HEK293 (cell line): ENCODE results near the gene GLRA3.

Experiments
- CTCF ChIA-PET: fragments of 350-600 bp; formaldehyde crosslinking; extraction: SDS; loops from one replicate; lab custom pipeline; 2021; ENCODE audit warnings: antibody characterized with exemption; lab: Yijun Ruan, JAX
- POLR2A ChIA-PET: fragments of 300-600 bp; formaldehyde crosslinking; extraction: SDS; loops from one replicate; lab custom pipeline; 2020; ENCODE audit warnings: antibody characterized with exemption, inconsistent platforms; lab: Yijun Ruan, JAX
- H3K27ac ChIP-seq: fragments of 200-500 bp; sonication (Bioruptor generic); 2 replicates; pipeline ENCODE4 v1.5.1; 2014; ENCODE audit warnings: low read depth, low read length, control low read depth, inconsistent platforms; ENCODE audit errors: extremely low read depth
- H3K36me3 ChIP-seq, 2 experiments: fragments of 200-500 bp in 1 of 2; sonication (Bioruptor generic) in 1 of 2; 1 replicate in 1 of 2; 2 replicates in 1 of 2; pipeline ENCODE4 v1.5.1; 2014 to 2017; ENCODE audit warnings: inconsistent platforms in 2 of 2, low read length in 2 of 2; ENCODE audit not compliant: control insufficient read depth in 2 of 2, insufficient read depth in 1 of 2
- H3K4me1 ChIP-seq: fragments of 200-500 bp; sonication (Bioruptor generic); 2 replicates; pipeline ENCODE4 v1.5.1; 2014; ENCODE audit warnings: mild to moderate bottlenecking, low read length, inconsistent platforms; ENCODE audit not compliant: control insufficient read depth, insufficient read depth
- H3K4me3 ChIP-seq: 2 replicates; pipeline ENCODE4 v1.5.1; 2011; ENCODE audit warnings: low read depth, mild to moderate bottlenecking, control low read depth, low read length, moderate library complexity
- H3K9me3 ChIP-seq: fragments of 200-500 bp; sonication (Bioruptor generic); 2 replicates; pipeline ENCODE4 v1.5.1; 2014; ENCODE audit warnings: low read depth, low read length, inconsistent platforms; ENCODE audit not compliant: control insufficient read depth, insufficient read depth
- GLI2 ChIP-seq: fragments of 450-650 bp; formaldehyde crosslinking; IDR thresholded peaks from 2 replicates; pipeline ENCODE4; 2017; ENCODE audit warnings: missing biosample characterization, missing genetic modification characterization, low read depth, borderline replicate concordance
- GLI4 ChIP-seq: fragments of 450-650 bp; formaldehyde crosslinking; IDR thresholded peaks from 2 replicates; pipeline ENCODE4 v1.5.1; 2016; ENCODE audit warnings: missing biosample characterization, missing genetic modification characterization
- GLIS1 ChIP-seq: fragments of 450-650 bp; formaldehyde crosslinking; IDR thresholded peaks from 2 replicates; pipeline ENCODE4 v1.5.1; 2016; ENCODE audit warnings: missing biosample characterization, missing genetic modification characterization
- GLIS2 ChIP-seq: fragments of 450-650 bp; formaldehyde crosslinking; IDR thresholded peaks from 2 replicates; pipeline ENCODE4 v1.5.1; 2016; ENCODE audit warnings: missing biosample characterization, missing genetic modification characterization
- PRDM1 ChIP-seq: fragments of 450-650 bp; formaldehyde crosslinking; IDR thresholded peaks from 2 replicates; pipeline ENCODE4; 2016; ENCODE audit warnings: missing biosample characterization, missing genetic modification characterization
- PRDM10 ChIP-seq: fragments of 450-650 bp; formaldehyde crosslinking; IDR thresholded peaks from 2 replicates; pipeline ENCODE4 v1.5.1; 2016; ENCODE audit warnings: missing biosample characterization, missing genetic modification characterization
- TCF7L2 ChIP-seq: IDR thresholded peaks from 2 replicates; pipeline ENCODE4 v1.6.1; 2011; ENCODE audit warnings: low read depth, mild to moderate bottlenecking, inconsistent platforms, low read length, moderate library complexity, borderline replicate concordance
- ZNF114 ChIP-seq: fragments of 450-650 bp; formaldehyde crosslinking; IDR thresholded peaks from 2 replicates; pipeline ENCODE4 v1.5.0; 2017; ENCODE audit warnings: missing biosample characterization, missing genetic modification characterization
- ZNF138 ChIP-seq: fragments of 450-650 bp; formaldehyde crosslinking; IDR thresholded peaks from 2 replicates; pipeline ENCODE4 v1.5.1; 2016; ENCODE audit warnings: missing biosample characterization, missing genetic modification characterization, borderline replicate concordance
- ZNF239 ChIP-seq: fragments of 450-650 bp; formaldehyde crosslinking; IDR thresholded peaks from 2 replicates; pipeline ENCODE4 v1.5.1; 2016; ENCODE audit warnings: missing biosample characterization, missing genetic modification characterization
- ZNF24 ChIP-seq: fragments of 450-650 bp; formaldehyde crosslinking; IDR thresholded peaks from 2 replicates; pipeline ENCODE4 v1.5.1; 2016; ENCODE audit warnings: missing biosample characterization, missing genetic modification characterization
- ZNF292 ChIP-seq: fragments of 450-650 bp; formaldehyde crosslinking; IDR thresholded peaks from 2 replicates; pipeline ENCODE4 v1.5.1; 2016; ENCODE audit warnings: low read depth, missing biosample characterization, missing genetic modification characterization, borderline replicate concordance
- ZNF394 ChIP-seq: fragments of 450-650 bp; formaldehyde crosslinking; IDR thresholded peaks from 2 replicates; pipeline ENCODE4 v1.5.1; 2016; ENCODE audit warnings: missing biosample characterization, missing genetic modification characterization, mild to moderate bottlenecking, moderate library complexity, borderline replicate concordance
- ZNF426 ChIP-seq: fragments of 450-650 bp; formaldehyde crosslinking; IDR thresholded peaks from 2 replicates; pipeline ENCODE4 v1.5.1; 2017; ENCODE audit warnings: missing biosample characterization, missing genetic modification characterization, mild to moderate bottlenecking, inconsistent platforms, moderate library complexity
- ZNF473 ChIP-seq: fragments of 450-650 bp; formaldehyde crosslinking; IDR thresholded peaks from 2 replicates; pipeline ENCODE4 v1.5.1; 2017; ENCODE audit warnings: missing biosample characterization, missing genetic modification characterization
- ZNF48 ChIP-seq: fragments of 450-650 bp; formaldehyde crosslinking; IDR thresholded peaks from 2 replicates; pipeline ENCODE4 v1.5.1; 2016; ENCODE audit warnings: missing biosample characterization, missing genetic modification characterization
- ZNF548 ChIP-seq: fragments of 450-650 bp; formaldehyde crosslinking; IDR thresholded peaks from 2 replicates; pipeline ENCODE4 v1.5.1; 2016; ENCODE audit warnings: missing biosample characterization, missing genetic modification characterization
- ZNF555 ChIP-seq: fragments of 450-650 bp; formaldehyde crosslinking; conservative IDR thresholded peaks from 2 replicates; pipeline ENCODE4 v1.5.1; 2017; ENCODE audit warnings: missing biosample characterization, mild to moderate bottlenecking, missing genetic modification characterization, inconsistent platforms
- ZNF558 ChIP-seq: fragments of 450-650 bp; formaldehyde crosslinking; IDR thresholded peaks from 2 replicates; pipeline ENCODE4 v1.5.1; 2016; ENCODE audit warnings: missing biosample characterization, missing genetic modification characterization
- ZNF621 ChIP-seq: fragments of 450-650 bp; formaldehyde crosslinking; IDR thresholded peaks from 2 replicates; pipeline ENCODE4 v1.5.1; 2017; ENCODE audit warnings: missing biosample characterization, missing genetic modification characterization
- ZNF658 ChIP-seq: fragments of 450-650 bp; formaldehyde crosslinking; IDR thresholded peaks from 2 replicates; pipeline ENCODE4; 2016; ENCODE audit warnings: missing biosample characterization, missing genetic modification characterization
- ZNF707 ChIP-seq: fragments of 450-650 bp; formaldehyde crosslinking; IDR thresholded peaks from 2 replicates; pipeline ENCODE4 v1.5.1; 2016; ENCODE audit warnings: missing biosample characterization, missing genetic modification characterization
- ZNF776 ChIP-seq: fragments of 450-650 bp; formaldehyde crosslinking; IDR thresholded peaks from 2 replicates; pipeline ENCODE4 v1.5.0; 2017; ENCODE audit warnings: missing biosample characterization, missing genetic modification characterization, borderline replicate concordance
- ZNF843 ChIP-seq: fragments of 450-650 bp; formaldehyde crosslinking; IDR thresholded peaks from 2 replicates; pipeline ENCODE4 v1.5.1; 2016; ENCODE audit warnings: missing biosample characterization, missing genetic modification characterization
- TF ChIP-seq, protein P1 (sequence below): fragments of 450-650 bp; formaldehyde crosslinking; IDR thresholded peaks from 2 replicates; pipeline ENCODE4 v1.5.1; 2017; ENCODE audit warnings: missing biosample characterization, missing genetic modification characterization
- TF ChIP-seq, protein P2 (sequence below): fragments of 450-650 bp; formaldehyde crosslinking; IDR thresholded peaks from 2 replicates; pipeline ENCODE4 v1.5.1; 2016; ENCODE audit warnings: missing biosample characterization, missing genetic modification characterization, low read depth

The GLRA3 gene

DNA sequence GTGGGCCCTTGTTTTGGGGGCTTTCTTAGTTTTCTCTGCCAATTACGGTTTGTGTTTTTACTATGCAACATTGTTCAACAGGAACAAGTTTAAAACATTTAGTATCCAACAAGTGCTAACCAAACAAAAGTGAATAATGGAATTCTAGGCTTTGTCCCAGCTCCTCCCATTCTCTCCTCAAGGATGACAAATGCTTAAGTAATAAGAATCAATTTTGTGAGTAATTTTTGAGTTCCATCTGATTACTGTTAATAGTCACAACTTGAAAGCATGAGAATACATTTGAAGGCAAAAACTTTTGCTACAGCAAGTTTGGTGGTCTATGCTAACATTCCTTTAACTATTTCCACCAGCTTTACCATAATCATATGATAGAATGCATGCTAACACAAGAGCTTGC, 228.7 kb downstream of the GLRA3 start (continued):
- TF ChIP-seq PRDM10 (tag by site-specific recombination): no peak
- no peak for TF ChIP-seq ZNF24 (tag by site-specific recombination)
- no peak for TF ChIP-seq PRDM1
- no peak for TF ChIP-seq ZNF621 (tag by site-specific recombination)
- TF ChIP-seq ZNF776 (tag by site-specific recombination): no peak
- TF ChIP-seq ZNF473 (tag by site-specific recombination): no peak
- TF ChIP-seq, all 188 proteins: peak for 0

DNA sequence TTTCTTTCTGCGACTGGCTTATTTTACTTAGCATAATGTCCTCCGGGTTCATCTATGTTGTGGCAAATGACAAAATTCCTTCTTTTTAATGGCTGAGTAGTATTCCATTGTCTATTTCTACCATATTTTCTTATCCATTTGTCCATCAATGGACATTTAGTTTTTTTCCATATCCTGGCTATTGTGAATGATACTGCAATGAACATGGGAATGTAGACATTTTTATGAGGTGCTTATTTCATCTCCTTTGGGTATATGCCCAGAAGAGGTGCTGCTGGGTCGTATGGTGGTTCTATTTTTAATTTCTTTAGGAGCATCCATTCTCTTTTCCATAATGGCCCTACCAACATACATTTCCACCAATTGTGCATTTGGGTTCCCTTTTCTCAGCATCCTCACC, 230.2 kb downstream of the GLRA3 start:
- Histone ChIP-seq H3K4me3 (no peak overlapping the region), H3K4me1 (no peaks in the 10 kb centered on the region), H3K9me3 (no peaks in the 10 kb centered on the region), H3K36me3 (no peaks in the 10 kb centered on the region), H3K27ac (no peak overlapping the region)
- ChIA-PET CTCF (no interaction called here), POLR2A (no interaction called here)
- no peak for TF ChIP-seq GLI4 (tag by site-specific recombination)
- no peak for TF ChIP-seq ZNF555 (tag by site-specific recombination)
- no peak for TF ChIP-seq ZNF48 (tag by site-specific recombination)
- TF ChIP-seq GLIS1: no peak
- TF ChIP-seq ZNF843 (tag by site-specific recombination): no peak
- TF ChIP-seq ZNF658 (tag by site-specific recombination): no peak
- no peak for TF ChIP-seq GLI2 (tag by site-specific recombination)
- no peak for TF ChIP-seq ZNF707 (tag by site-specific recombination)
- TF ChIP-seq TCF7L2: no peak
- TF ChIP-seq, protein P1, sequence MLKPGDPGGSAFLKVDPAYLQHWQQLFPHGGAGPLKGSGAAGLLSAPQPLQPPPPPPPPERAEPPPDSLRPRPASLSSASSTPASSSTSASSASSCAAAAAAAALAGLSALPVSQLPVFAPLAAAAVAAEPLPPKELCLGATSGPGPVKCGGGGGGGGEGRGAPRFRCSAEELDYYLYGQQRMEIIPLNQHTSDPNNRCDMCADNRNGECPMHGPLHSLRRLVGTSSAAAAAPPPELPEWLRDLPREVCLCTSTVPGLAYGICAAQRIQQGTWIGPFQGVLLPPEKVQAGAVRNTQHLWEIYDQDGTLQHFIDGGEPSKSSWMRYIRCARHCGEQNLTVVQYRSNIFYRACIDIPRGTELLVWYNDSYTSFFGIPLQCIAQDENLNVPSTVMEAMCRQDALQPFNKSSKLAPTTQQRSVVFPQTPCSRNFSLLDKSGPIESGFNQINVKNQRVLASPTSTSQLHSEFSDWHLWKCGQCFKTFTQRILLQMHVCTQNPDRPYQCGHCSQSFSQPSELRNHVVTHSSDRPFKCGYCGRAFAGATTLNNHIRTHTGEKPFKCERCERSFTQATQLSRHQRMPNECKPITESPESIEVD (tag by site-specific recombination): no peak
- no peak for TF ChIP-seq ZNF292 (tag by site-specific recombination)
- no peak for TF ChIP-seq GLIS2 (tag by site-specific recombination)
- TF ChIP-seq, protein P2, sequence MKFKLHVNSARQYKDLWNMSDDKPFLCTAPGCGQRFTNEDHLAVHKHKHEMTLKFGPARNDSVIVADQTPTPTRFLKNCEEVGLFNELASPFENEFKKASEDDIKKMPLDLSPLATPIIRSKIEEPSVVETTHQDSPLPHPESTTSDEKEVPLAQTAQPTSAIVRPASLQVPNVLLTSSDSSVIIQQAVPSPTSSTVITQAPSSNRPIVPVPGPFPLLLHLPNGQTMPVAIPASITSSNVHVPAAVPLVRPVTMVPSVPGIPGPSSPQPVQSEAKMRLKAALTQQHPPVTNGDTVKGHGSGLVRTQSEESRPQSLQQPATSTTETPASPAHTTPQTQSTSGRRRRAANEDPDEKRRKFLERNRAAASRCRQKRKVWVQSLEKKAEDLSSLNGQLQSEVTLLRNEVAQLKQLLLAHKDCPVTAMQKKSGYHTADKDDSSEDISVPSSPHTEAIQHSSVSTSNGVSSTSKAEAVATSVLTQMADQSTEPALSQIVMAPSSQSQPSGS (tag by site-specific recombination): no peak
- no peak for TF ChIP-seq ZNF394 (tag by site-specific recombination)
- no peak for TF ChIP-seq ZNF138 (tag by site-specific recombination)
- no peak for TF ChIP-seq ZNF548 (tag by site-specific recombination)
- TF ChIP-seq ZNF558: no peak
- TF ChIP-seq ZNF426 (tag by site-specific recombination): no peak
- TF ChIP-seq ZNF239 (tag by site-specific recombination): no peak
- no peak for TF ChIP-seq ZNF114 (tag by site-specific recombination)
